Measurements from ENCODE around the gene FFAR3.

DNA sequence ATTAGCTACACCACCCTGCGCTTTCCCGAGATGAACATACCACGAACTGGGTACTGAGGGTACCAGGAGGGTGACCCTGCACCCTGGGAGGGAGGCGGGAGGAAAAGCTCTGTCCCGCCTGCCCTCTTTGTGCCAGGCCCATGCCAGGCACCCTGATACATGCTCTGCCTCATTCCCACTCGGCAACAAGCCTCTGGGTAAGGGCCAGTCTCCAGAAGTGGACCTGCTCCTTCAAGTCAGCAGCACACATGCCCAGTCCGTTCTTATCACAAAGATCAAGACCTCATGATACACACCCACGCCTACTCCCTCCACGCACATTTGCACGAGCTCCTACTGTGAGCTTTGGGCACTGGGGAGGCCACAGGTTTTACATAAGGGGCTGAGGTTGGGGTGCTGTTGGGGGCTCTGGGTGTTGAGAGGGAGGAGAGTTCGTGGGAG is 12.6 kb upstream of the FFAR3 start:
- TF ChIP-seq CTCF (conservative IDR thresholded peaks at IDR 0.05; ENCODE audit: low read depth, low read length) (no peak), EZH2phosphoT487 (IDR thresholded peaks at IDR 0.05; ENCODE audit: borderline replicate concordance, low read length) (no peak)
